ENCODE measurements around the gene XKR7.

- TF ChIP-seq CTCF (IDR thresholded peaks at IDR 0.05): no peak
- no peak for TF ChIP-seq POLR2A (IDR thresholded peaks at IDR 0.05)
Measured at GRCh38 chr20:31925631-31926030, 42.3 kb upstream of the XKR7 start.

All from esophagus squamous epithelium (tissue), 4 donors.